NCI-H2171 treated with DMSO at 0.1 percent for 48 hours (cell line): ENCODE data around the gene DERL3.
"Not testable (repeated sequence)": the region's sequence is repeated elsewhere in the genome, so short reads cannot be mapped to it uniquely, and the experiment has no call there.

Source experiments
- DNase-seq: peaks from one replicate; lab custom pipeline; 2025; lab: John Stamatoyannopoulos, UW

Gene DERL3

GRCh38 chr22:23838681-23839468, at the start of gene DERL3:
Gene DERL3 (minus strand): TSS chr22:23839006. CDS start chr22:23838987, 19 bp downstream.
- DNase-seq, result peak; percentile 88

GRCh38 chr22:23884140-23884539, 45.3 kb upstream of the DERL3 start:
- no peak for DNase-seq

- no peak for DNase-seq
These were observed 44.9 kb upstream of the DERL3 start for GRCh38 chr22:23883658-23884057.

GRCh38 chr22:23882370-23882769, 43.6 kb upstream of the DERL3 start:
- DNase-seq, result no peak

- no peak for DNase-seq
These were observed 39.4 kb upstream of the DERL3 start for GRCh38 chr22:23878219-23878618.

- no peak for DNase-seq
These were observed 38.8 kb upstream of the DERL3 start for GRCh38 chr22:23877566-23877965.

- no peak for DNase-seq
These were observed 37.0 kb upstream of the DERL3 start for GRCh38 chr22:23875801-23876200.

GRCh38 chr22:23874871-23875270, 36.1 kb upstream of the DERL3 start:
- DNase-seq, result no peak

- no peak for DNase-seq
These were observed 29.8 kb upstream of the DERL3 start for GRCh38 chr22:23868580-23868979.

GRCh38 chr22:23864499-23865154, 25.8 kb upstream of the DERL3 start:
- DNase-seq, result not testable (repeated sequence)

- peak; percentile 20 for DNase-seq
These were observed 23.3 kb upstream of the DERL3 start for GRCh38 chr22:23862103-23862502.

GRCh38 chr22:23860187-23860586, 21.4 kb upstream of the DERL3 start:
- not testable (repeated sequence) for DNase-seq

- DNase-seq, result no peak
These were observed 20.4 kb upstream of the DERL3 start for GRCh38 chr22:23859201-23859600.

GRCh38 chr22:23858484-23858815, 19.6 kb upstream of the DERL3 start:
- DNase-seq, result no peak

- DNase-seq, result peak; percentile 97
These were observed 19.0 kb upstream of the DERL3 start, which contains the start of gene SLC2A11 for GRCh38 chr22:23857606-23858483. Gene SLC2A11 (plus strand): TSS chr22:23857875. CDS start chr22:23858000, 125 bp downstream.

- peak; percentile 12 for DNase-seq
These were observed 18.2 kb upstream of the DERL3 start for GRCh38 chr22:23856721-23857605.

GRCh38 chr22:23850136-23850611, 11.4 kb upstream of the DERL3 start:
- DNase-seq, result no peak

GRCh38 chr22:23849009-23850006, 10.5 kb upstream of the DERL3 start:
- peak; percentile 73 for DNase-seq

- DNase-seq, result no peak
These were observed 9.4 kb upstream of the DERL3 start for GRCh38 chr22:23847991-23848864.
